HG03520 (cell line): ENCODE measurements around the gene ZNF423.

ENCODE experiments used
- ATAC-seq: cut with Tn5 transposase; IDR thresholded peaks from one replicate; pipeline ENCODE4 v1.9.1; 2021; ENCODE audit warnings: mild to moderate bottlenecking, moderate library complexity; ENCODE audit not compliant: unreplicated experiment

Gene ZNF423

GRCh38 chr16:49849754-49850108, 6.2 kb downstream of the ZNF423 start:
- ATAC-seq: no peak

GRCh38 chr16:49849037-49849753, 6.7 kb downstream of the ZNF423 start:
- no peak for ATAC-seq

- no peak for ATAC-seq
Measured at GRCh38 chr16:49848530-49848929, 7.4 kb downstream of the ZNF423 start.

GRCh38 chr16:49846800-49847199, 9.1 kb downstream of the ZNF423 start:
- ATAC-seq: no peak

GRCh38 chr16:49844359-49844758, 11.6 kb downstream of the ZNF423 start:
- ATAC-seq: no peak

GRCh38 chr16:49843758-49844157, 12.2 kb downstream of the ZNF423 start:
- ATAC-seq: no peak

GRCh38 chr16:49842972-49843371, 12.9 kb downstream of the ZNF423 start:
- ATAC-seq: no peak

GRCh38 chr16:49839017-49839825, 16.7 kb downstream of the ZNF423 start:
- no peak for ATAC-seq

- ATAC-seq: no peak
Measured at GRCh38 chr16:49838441-49839016, 17.4 kb downstream of the ZNF423 start.

- ATAC-seq: no peak
Measured at GRCh38 chr16:49837688-49838410, 18.1 kb downstream of the ZNF423 start.

- ATAC-seq: no peak
Measured at GRCh38 chr16:49836668-49837067, 19.2 kb downstream of the ZNF423 start.

- no peak for ATAC-seq
Measured at GRCh38 chr16:49836218-49836617, 19.7 kb downstream of the ZNF423 start.

- ATAC-seq: no peak
Measured at GRCh38 chr16:49835161-49835777, 20.6 kb downstream of the ZNF423 start.

GRCh38 chr16:49834531-49835151, 21.3 kb downstream of the ZNF423 start:
- no peak for ATAC-seq

GRCh38 chr16:49833796-49834530, 21.9 kb downstream of the ZNF423 start:
- ATAC-seq: no peak

- ATAC-seq: no peak
Measured at GRCh38 chr16:49833085-49833484, 22.8 kb downstream of the ZNF423 start.

GRCh38 chr16:49832177-49832576, 23.7 kb downstream of the ZNF423 start:
- ATAC-seq: no peak

- ATAC-seq: no peak
Measured at GRCh38 chr16:49830873-49831272, 25.0 kb downstream of the ZNF423 start.

- ATAC-seq: no peak
Measured at GRCh38 chr16:49828533-49829267, 27.2 kb downstream of the ZNF423 start.
